ENCODE measurements around the gene SRSF9. TPM values are rescaled to one million over a fixed set of nuclear protein-coding genes. Genes with fewer than 3 reads are reported as not detected.
"Not testable (repeated sequence)": the region's sequence is repeated elsewhere in the genome, so short reads cannot be mapped to it uniquely, and the experiment has no call there.

Gene SRSF9
- total and polyA plus RNA-seq, 4 experiments from 2014 or later: 139 to 235 (median 156) TPM

DNA sequence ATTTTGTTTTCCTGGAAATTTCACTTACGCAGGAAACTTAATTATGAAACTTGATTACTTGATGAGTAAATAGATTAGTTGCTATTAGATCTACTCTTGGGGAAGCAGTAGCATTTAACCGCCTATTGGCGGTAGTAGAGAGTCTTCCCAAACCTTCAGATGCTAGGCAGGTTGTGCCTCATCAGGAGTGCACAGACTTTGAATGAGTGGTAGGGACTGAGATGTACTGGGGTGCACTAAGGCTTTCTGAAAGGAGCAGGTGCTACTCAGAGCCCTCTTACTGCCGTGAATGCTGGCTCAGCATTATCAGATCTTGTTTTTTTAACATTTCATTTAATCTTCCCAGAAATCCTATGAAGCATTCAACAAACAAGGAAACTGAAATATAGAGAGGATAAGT is 15.6 kb downstream of the SRSF9 start:
- Histone ChIP-seq H3K9me3 (ENCODE audit: control insufficient read depth in 1 of 2, low read length in 2 of 2) (no peaks in the 10 kb centered on the region), H3K4me3 (ENCODE audit: low read length in 2 of 2) (no peak overlapping the region), H3K27ac (ENCODE audit: low read depth, low read length) (no peak overlapping the region), H3K4me1 (ENCODE audit: insufficient read depth, low read length) (peaks cover 13% of the 10 kb centered on the region), H3K27me3 (ENCODE audit: insufficient read depth, low read length) (no peaks in the 10 kb centered on the region), H3K36me3 (ENCODE audit: insufficient read depth, low read length) (peaks cover 27% of the 10 kb centered on the region)
- peaks cover 17 to 46% of the 10 kb centered on the region in 2 donors for H3K36me3 Mint-ChIP-seq
- peaks cover 0 to 17% (median 8%) of the 10 kb centered on the region in 4 donors for H3K4me1 Mint-ChIP-seq
- peak; percentile 33 to 46 (median 37) for DNase-seq
- ChIA-PET CTCF (ENCODE audit: partially characterized antibody) (interaction anchor here (0.6 to 19.4 kb wide), 8 partner anchors 11 to 195 kb away, joined by 3 to 187 read pairs (median 4); partner anchors contain the start of genes POP5 and SRSF9), POLR2A (ENCODE audit: partially characterized antibody) (interaction anchor here (0.9 to 5.8 kb wide), 2 partner anchors 10 to 15 kb away, joined by 3 to 28 read pairs; partner anchors contain the start of gene SRSF9)
- H3K4me3 Mint-ChIP-seq: no peak overlapping the region
- H3K9me3 Mint-ChIP-seq: no peaks in the 10 kb centered on the region
- intact Hi-C loops (cut with micrococcal nuclease): no loop called here
- H3K27me3 Mint-ChIP-seq: no peaks in the 10 kb centered on the region
- peak overlapping the region in 3 of 7 donors; percentile 5 to 65 (median 55) for H3K27ac Mint-ChIP-seq

DNA sequence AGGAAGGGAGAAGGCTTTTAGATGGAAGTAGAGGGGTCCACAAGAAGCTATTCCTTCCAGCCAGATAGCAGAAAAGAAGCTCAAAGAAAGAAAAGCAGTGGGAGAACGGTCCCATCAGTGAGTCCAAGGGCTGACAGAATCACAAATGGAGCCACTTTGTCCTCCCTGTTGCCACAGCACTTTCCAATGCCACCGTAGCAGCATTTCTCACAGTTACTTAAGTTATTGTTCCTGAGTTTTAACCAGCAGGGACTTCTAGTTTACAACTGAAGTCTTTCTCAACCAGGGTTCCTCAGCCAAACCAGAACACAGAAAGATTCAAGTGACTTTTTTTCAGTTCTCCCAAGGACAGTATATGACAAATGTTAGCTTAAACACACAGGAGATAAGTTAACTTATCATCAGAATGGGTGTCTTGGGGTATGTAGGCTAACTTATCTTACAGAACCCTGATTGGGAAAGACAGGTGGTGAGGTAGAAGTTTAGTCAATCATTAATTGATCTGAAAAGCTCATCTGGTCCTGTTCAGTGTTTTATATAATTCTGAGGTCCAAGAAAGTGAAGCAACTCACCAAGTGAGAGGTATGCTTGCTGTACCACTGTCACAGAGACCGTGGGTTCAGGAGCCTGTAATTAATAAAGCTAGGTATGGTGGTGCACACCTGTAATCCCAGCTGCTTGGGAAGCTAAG is 16.3 kb downstream of the SRSF9 start:
- H3K36me3 Mint-ChIP-seq: peaks cover 11 to 39% of the 10 kb centered on the region in 2 donors
- Histone ChIP-seq H3K9me3 (ENCODE audit: control insufficient read depth in 1 of 2, low read length in 2 of 2) (no peaks in the 10 kb centered on the region), H3K27ac (ENCODE audit: low read depth, low read length) (no peak overlapping the region), H3K4me1 (ENCODE audit: insufficient read depth, low read length) (peaks cover 13% of the 10 kb centered on the region), H3K4me3 (ENCODE audit: low read length in 2 of 2) (no peak overlapping the region), H3K36me3 (ENCODE audit: insufficient read depth, low read length) (peaks cover 23% of the 10 kb centered on the region), H3K27me3 (ENCODE audit: insufficient read depth, low read length) (no peaks in the 10 kb centered on the region)
- peak overlapping the region in 6 of 7 donors; percentile 5 to 73 (median 47) for H3K27ac Mint-ChIP-seq
- H3K4me3 Mint-ChIP-seq: no peak overlapping the region
- ChIA-PET POLR2A (ENCODE audit: partially characterized antibody) (interaction anchor here (0.8 to 5.8 kb wide), 5 partner anchors 9 to 80 kb away, joined by 3 to 28 read pairs (median 3); partner anchors contain the start of gene SRSF9), CTCF (ENCODE audit: partially characterized antibody) (interaction anchor here (0.7 to 19.4 kb wide), 10 partner anchors 10 to 196 kb away, joined by 3 to 187 read pairs (median 4); partner anchors contain the start of genes POP5 and SRSF9)
- peaks cover 0 to 18% (median 8%) of the 10 kb centered on the region in 4 donors for H3K4me1 Mint-ChIP-seq
- intact Hi-C loops (cut with micrococcal nuclease): no loop called here
- no peak for DNase-seq
- H3K27me3 Mint-ChIP-seq: no peaks in the 10 kb centered on the region
- H3K9me3 Mint-ChIP-seq: no peaks in the 10 kb centered on the region

DNA sequence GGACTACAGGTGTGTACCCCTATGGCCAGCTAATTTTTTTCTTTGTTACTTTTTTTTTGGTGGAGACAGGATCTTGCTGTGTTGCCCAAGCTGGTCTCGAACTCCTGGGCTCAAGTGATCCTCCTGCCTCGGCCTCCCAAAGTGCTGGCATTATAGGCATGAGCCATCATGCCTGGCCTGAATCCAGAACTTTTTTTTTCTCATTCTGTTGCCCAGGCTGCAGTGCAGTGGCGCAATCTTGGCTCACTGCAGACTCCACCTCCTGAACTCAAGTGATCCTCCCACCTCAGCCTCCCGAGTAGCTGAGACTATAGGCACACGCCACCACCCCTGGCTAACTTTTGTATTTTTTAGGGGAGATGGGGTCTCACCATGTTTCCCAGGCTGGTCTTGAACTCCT is 17.0 kb downstream of the SRSF9 start:
- H3K27me3 Mint-ChIP-seq; H3K9me3 ChIP-seq (ENCODE audit: control insufficient read depth in 1 of 2, low read length in 2 of 2); H3K4me3 ChIP-seq (ENCODE audit: low read length in 2 of 2); intact Hi-C loops (cut with micrococcal nuclease); H3K27ac ChIP-seq (ENCODE audit: low read depth, low read length); H3K4me3 Mint-ChIP-seq; H3K9me3 Mint-ChIP-seq; H3K27me3 ChIP-seq (ENCODE audit: insufficient read depth, low read length); DNase-seq: not testable (repeated sequence)
- Histone ChIP-seq H3K36me3 (ENCODE audit: insufficient read depth, low read length) (peaks cover 19% of the 10 kb centered on the region), H3K4me1 (ENCODE audit: insufficient read depth, low read length) (peaks cover 19% of the 10 kb centered on the region)
- CTCF ChIA-PET (ENCODE audit: partially characterized antibody): interaction anchor here (0.8 to 19.4 kb wide), 9 partner anchors 9 to 197 kb away, joined by 3 to 187 read pairs (median 4); partner anchors contain the start of genes DYNLL1, POP5 and SRSF9
- peak overlapping the region in 1 of 7 donors; percentile 25 for H3K27ac Mint-ChIP-seq
- POLR2A ChIA-PET (ENCODE audit: partially characterized antibody): interaction anchor here (1.1 to 5.8 kb wide), 3 partner anchors 12 to 17 kb away, joined by 3 to 28 read pairs (median 3); partner anchors contain the start of gene SRSF9
- peaks cover 11 to 38% of the 10 kb centered on the region in 2 donors for H3K36me3 Mint-ChIP-seq
- H3K4me1 Mint-ChIP-seq: peaks cover 6 to 24% (median 10%) of the 10 kb centered on the region in 4 donors

DNA sequence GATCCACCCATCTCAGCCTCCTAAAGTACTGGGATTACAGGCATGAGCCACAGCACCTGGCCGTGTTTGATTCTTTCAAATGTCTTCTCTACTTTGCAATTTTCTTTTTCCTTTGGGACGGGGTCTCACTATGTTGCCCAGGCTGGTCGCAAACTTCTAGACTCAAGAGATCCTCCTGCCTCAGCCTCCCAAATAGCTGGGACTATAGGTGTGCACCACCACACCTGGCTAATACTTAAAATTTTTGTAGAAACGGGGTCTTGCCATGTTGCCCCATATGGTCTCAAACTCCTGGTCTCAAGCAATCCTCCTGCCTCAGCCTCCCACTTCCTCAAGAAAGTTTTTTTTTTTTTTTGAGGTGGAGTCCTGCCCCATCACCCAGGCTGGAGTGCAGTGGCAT is 21.6 kb downstream of the SRSF9 start:
- no peak overlapping the region for H3K4me3 ChIP-seq (ENCODE audit: low read length in 2 of 2)
- Mint-ChIP-seq H3K36me3 (peaks cover 6 to 38% of the 10 kb centered on the region in 2 donors), H3K9me3 (peaks cover 0 to 6% (median 0%) of the 10 kb centered on the region in 8 donors), H3K4me1 (peaks cover 14 to 42% (median 22%) of the 10 kb centered on the region in 4 donors), H3K4me3 (peak overlapping the region; percentile 46 to 99 (median 98)), H3K27ac (peak overlapping the region; percentile 37 to 99 (median 64)), H3K27me3 (no peaks in the 10 kb centered on the region)
- ChIA-PET CTCF (ENCODE audit: partially characterized antibody) (interaction anchor here (1.8 to 19.4 kb wide), 2 partner anchors 11 to 21 kb away, joined by 5 to 187 read pairs; partner anchors contain the start of gene SRSF9), POLR2A (ENCODE audit: partially characterized antibody) (interaction anchor here (1.2 to 2.1 kb wide), 3 partner anchors 8 to 156 kb away, joined by 3 to 8 read pairs (median 5); partner anchors contain the start of gene RNU4-2)
- peaks cover 26% of the 10 kb centered on the region for H3K4me1 ChIP-seq (ENCODE audit: insufficient read depth, low read length)
- H3K27ac ChIP-seq (ENCODE audit: low read depth, low read length): no peak overlapping the region
- intact Hi-C loops (cut with micrococcal nuclease): loop anchor here (2.0 kb wide), 1 partner anchor 21 kb away; the partner anchor contains the start of gene SRSF9
- peaks cover 15% of the 10 kb centered on the region for H3K36me3 ChIP-seq (ENCODE audit: insufficient read depth, low read length)
- DNase-seq: no peak
- H3K9me3 ChIP-seq (ENCODE audit: control insufficient read depth in 1 of 2, low read length in 2 of 2): no peaks in the 10 kb centered on the region
- H3K27me3 ChIP-seq (ENCODE audit: insufficient read depth, low read length): no peaks in the 10 kb centered on the region

DNA sequence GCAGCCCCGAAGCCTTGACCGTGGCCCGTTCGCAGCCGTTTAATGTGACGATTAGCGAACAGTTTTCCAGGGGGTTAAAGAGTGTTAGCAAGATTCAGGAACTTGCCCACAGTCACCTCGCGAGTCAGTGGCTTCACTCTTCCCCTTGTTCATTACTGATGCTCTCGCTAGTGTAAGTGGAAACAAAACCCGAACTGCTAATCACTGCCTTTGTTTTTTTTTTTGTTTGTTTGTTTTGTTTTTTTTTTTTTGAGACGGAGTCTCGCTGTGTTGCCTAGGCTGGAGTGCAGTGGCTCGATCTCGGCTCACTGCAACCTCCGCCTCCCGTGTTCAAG is 22.7 kb downstream of the SRSF9 start:
- Histone ChIP-seq H3K36me3 (ENCODE audit: insufficient read depth, low read length) (peaks cover 16% of the 10 kb centered on the region), H3K27ac (ENCODE audit: low read depth, low read length) (peak overlapping the region; percentile 96), H3K4me1 (ENCODE audit: insufficient read depth, low read length) (peaks cover 24% of the 10 kb centered on the region), H3K4me3 (ENCODE audit: low read length in 2 of 2) (peak overlapping the region; percentile 94 to 99)
- DNase-seq; H3K9me3 ChIP-seq (ENCODE audit: control insufficient read depth in 1 of 2, low read length in 2 of 2); H3K27me3 ChIP-seq (ENCODE audit: insufficient read depth, low read length); H3K27me3 Mint-ChIP-seq; H3K9me3 Mint-ChIP-seq: not testable (repeated sequence)
- Mint-ChIP-seq H3K36me3 (peaks cover 9 to 39% of the 10 kb centered on the region in 2 donors), H3K27ac (peak overlapping the region; percentile 96 to 99 (median 98)), H3K4me1 (peaks cover 14 to 42% (median 23%) of the 10 kb centered on the region in 4 donors), H3K4me3 (peak overlapping the region; percentile 92 to 99 (median 99))
- ChIA-PET POLR2A (ENCODE audit: partially characterized antibody) (interaction anchor here (0.7 to 2.1 kb wide), 5 partner anchors 20 to 155 kb away, joined by 3 to 8 read pairs (median 4); partner anchors contain the start of genes DYNLL1, RNU4-2 and SRSF9), CTCF (ENCODE audit: partially characterized antibody) (interaction anchor here (1.8 to 19.4 kb wide), 2 partner anchors 12 to 22 kb away, joined by 5 to 187 read pairs; partner anchors contain the start of gene SRSF9)
- intact Hi-C loops (cut with micrococcal nuclease): loop anchor here (1.0 to 2.0 kb wide), 2 partner anchors 9 to 22 kb away; partner anchors contain the start of genes COX6A1 and SRSF9

DNA sequence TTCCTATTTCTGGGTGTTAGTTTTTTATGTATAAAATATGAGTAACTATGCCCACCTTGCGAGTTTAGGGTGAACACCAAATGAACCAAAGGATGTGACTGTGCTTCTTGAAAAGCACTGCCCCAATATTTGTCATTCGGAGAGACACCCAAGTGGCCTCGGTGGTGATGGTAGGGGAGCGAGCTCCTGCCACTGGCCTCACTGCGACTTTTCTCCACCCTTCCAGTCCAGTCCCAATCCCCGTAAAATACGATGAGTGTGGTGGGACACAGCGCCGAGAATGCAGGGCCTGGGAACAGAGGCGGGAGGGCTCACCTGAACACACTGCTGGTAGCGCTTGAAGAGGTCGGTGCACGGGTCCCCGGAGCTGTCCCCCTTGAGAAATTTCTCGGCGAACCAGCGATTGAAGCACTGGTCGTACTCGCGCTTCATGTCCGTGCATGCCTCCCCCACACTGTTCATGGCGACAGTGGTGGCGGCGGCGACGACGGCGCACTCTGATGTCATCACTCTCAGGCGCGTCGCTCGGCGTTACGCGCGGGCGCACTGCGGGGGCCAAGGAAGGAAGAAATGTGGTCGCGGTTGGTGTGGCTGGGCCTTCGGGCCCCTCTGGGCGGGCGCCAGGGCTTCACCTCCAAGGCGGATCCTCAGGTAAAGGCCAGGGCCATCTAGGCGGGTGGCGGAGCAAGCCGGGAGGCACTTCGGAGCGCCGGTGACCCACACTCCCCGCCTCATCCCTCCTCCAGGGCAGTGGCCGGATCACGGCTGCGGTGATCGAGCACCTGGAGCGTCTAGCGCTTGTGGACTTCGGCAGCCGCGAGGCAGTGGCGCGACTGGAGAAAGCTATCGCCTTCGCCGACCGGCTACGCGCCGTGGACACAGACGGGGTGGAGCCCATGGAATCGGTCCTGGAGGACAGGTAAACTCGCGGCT is 23.4 kb downstream of the SRSF9 start, which contains the start of the genes GATC and TRIAP1:
GATC (plus strand) TSS at position 534 of the 933 bp plus-strand sequence; CDS start at position 571, 37 bp downstream.
TRIAP1 (minus strand) TSS at position 474 of the 933 bp plus-strand sequence; CDS start at position 462, 12 bp downstream.
- CTCF ChIA-PET (ENCODE audit: partially characterized antibody): interaction anchor here (1.8 to 19.4 kb wide), 3 partner anchors 10 to 23 kb away, joined by 5 to 187 read pairs (median 7); partner anchors contain the start of gene SRSF9
- H3K36me3 Mint-ChIP-seq: peaks cover 9 to 44% of the 10 kb centered on the region in 2 donors
- peaks cover 0 to 6% (median 0%) of the 10 kb centered on the region in 8 donors for H3K9me3 Mint-ChIP-seq

More for the DNA sequence above, 23.4 kb downstream of the SRSF9 start, which contains the start of the genes GATC and TRIAP1:
- peaks cover 24% of the 10 kb centered on the region for H3K4me1 ChIP-seq (ENCODE audit: insufficient read depth, low read length)
- Mint-ChIP-seq H3K4me1 (peaks cover 14 to 42% (median 23%) of the 10 kb centered on the region in 4 donors), H3K4me3 (peak within 1 kb of the TSS; percentile 92 to 99 (median 99)), H3K27me3 (no peaks in the 10 kb centered on the region), H3K27ac (peak within 1 kb of the TSS; percentile 96 to 99 (median 98))
- POLR2A ChIA-PET (ENCODE audit: partially characterized antibody): interaction anchor here (0.7 to 2.1 kb wide), 8 partner anchors 9 to 154 kb away, joined by 3 to 8 read pairs (median 4); partner anchors contain the start of genes COX6A1, DYNLL1, RNU4-2 and SRSF9
- peak within 1 kb of the TSS; percentile 94 to 99 for H3K4me3 ChIP-seq (ENCODE audit: low read length in 2 of 2)
- peak within 1 kb of the TSS; percentile 96 for H3K27ac ChIP-seq (ENCODE audit: low read depth, low read length)
- intact Hi-C loops (cut with micrococcal nuclease): loop anchor here (1.0 to 2.0 kb wide), 2 partner anchors 8 to 23 kb away; partner anchors contain the start of genes COX6A1 and SRSF9
- DNase-seq: peak; percentile 85 to 87 (median 86)
- no peaks in the 10 kb centered on the region for H3K9me3 ChIP-seq (ENCODE audit: control insufficient read depth in 1 of 2, low read length in 2 of 2)
- H3K27me3 ChIP-seq (ENCODE audit: insufficient read depth, low read length): no peaks in the 10 kb centered on the region
- H3K36me3 ChIP-seq (ENCODE audit: insufficient read depth, low read length): peaks cover 16% of the 10 kb centered on the region

Measured in CD4-positive, alpha-beta memory T cell (primary cell).